Renal pelvis (tissue), 4 donors: Measurements from ENCODE around the gene PDGFB. TPM values are rescaled to one million over a fixed set of nuclear protein-coding genes. Genes with fewer than 3 reads are reported as not detected.

Experiments used
- DNase-seq: peaks from one replicate; pipeline ENCODE4 v3.0.0-alpha.2; 2013
- polyA plus RNA-seq, 3 donors: library from polyadenylated mRNA; unstranded; fragments of 120-200 nt; gene quantifications; one replicate each; pipeline ENCODE4 v1.2.1, GENCODE V29; 2013; ENCODE audit not compliant: insufficient read length in 3 of 3

The PDGFB gene
- polyA plus RNA-seq, 3 donors, result 14.6 to 17.9 (median 16.1) TPM

- no peak for DNase-seq
These were observed 2.0 kb downstream of the PDGFB start for GRCh38 chr22:39242595-39243438.

- DNase-seq, result no peak
These were observed 2.8 kb downstream of the PDGFB start for GRCh38 chr22:39241794-39242594.

GRCh38 chr22:39240831-39241793 is 3.7 kb downstream of the PDGFB start:
- DNase-seq, result no peak

- no peak for DNase-seq
These were observed 5.0 kb downstream of the PDGFB start for GRCh38 chr22:39239561-39240423.

- no peak for DNase-seq
These were observed 5.7 kb downstream of the PDGFB start for GRCh38 chr22:39238966-39239505.

GRCh38 chr22:39238561-39238960 is 6.2 kb downstream of the PDGFB start:
- DNase-seq, result no peak

GRCh38 chr22:39238101-39238466 is 6.7 kb downstream of the PDGFB start:
- no peak for DNase-seq

- no peak for DNase-seq
These were observed 7.3 kb downstream of the PDGFB start for GRCh38 chr22:39237318-39238100.

GRCh38 chr22:39236321-39237317 is 8.2 kb downstream of the PDGFB start:
- no peak for DNase-seq

- no peak for DNase-seq
These were observed 9.7 kb downstream of the PDGFB start for GRCh38 chr22:39234867-39235687.

- no peak for DNase-seq
These were observed 10.4 kb downstream of the PDGFB start for GRCh38 chr22:39234472-39234787.

- no peak for DNase-seq
These were observed 10.9 kb downstream of the PDGFB start for GRCh38 chr22:39233710-39234471.

- DNase-seq, result no peak
These were observed 11.7 kb downstream of the PDGFB start for GRCh38 chr22:39232806-39233709.

- no peak for DNase-seq
These were observed 12.5 kb downstream of the PDGFB start for GRCh38 chr22:39232246-39232645.

GRCh38 chr22:39231197-39231950 is 13.4 kb downstream of the PDGFB start:
- DNase-seq, result no peak
